GM18517 (cell line): ENCODE measurements around the gene PLAC1.

Experiments used
- ATAC-seq: cut with Tn5 transposase; IDR thresholded peaks from one replicate; pipeline ENCODE4 v1.9.1; 2021; ENCODE audit warnings: mild to moderate bottlenecking, moderate library complexity; ENCODE audit not compliant: unreplicated experiment

PLAC1 gene

GRCh38 chrX:134670134-134670924, 12.1 kb upstream of the PLAC1 start:
- no peak for ATAC-seq

GRCh38 chrX:134669378-134670098, 11.3 kb upstream of the PLAC1 start:
- no peak for ATAC-seq

GRCh38 chrX:134664202-134664601, 5.9 kb upstream of the PLAC1 start:
- no peak for ATAC-seq

- no peak for ATAC-seq
Observed at GRCh38 chrX:134661295-134661694, 3.0 kb upstream of the PLAC1 start.

- ATAC-seq: no peak
Observed at GRCh38 chrX:134660627-134661026, 2.4 kb upstream of the PLAC1 start.

GRCh38 chrX:134659761-134660160, 1.5 kb upstream of the PLAC1 start:
- no peak for ATAC-seq

GRCh38 chrX:134658760-134659023, 421 bp upstream of the PLAC1 start:
- no peak for ATAC-seq

GRCh38 chrX:134654398-134655012, 3.8 kb downstream of the PLAC1 start:
- no peak for ATAC-seq

GRCh38 chrX:134653835-134654234, 4.4 kb downstream of the PLAC1 start:
- ATAC-seq: no peak

- ATAC-seq: no peak
Observed at GRCh38 chrX:134650701-134651100, 7.6 kb downstream of the PLAC1 start.

- no peak for ATAC-seq
Observed at GRCh38 chrX:134649770-134650169, 8.5 kb downstream of the PLAC1 start.

- ATAC-seq: no peak
Observed at GRCh38 chrX:134647477-134647877, 10.8 kb downstream of the PLAC1 start.

GRCh38 chrX:134646691-134647090, 11.6 kb downstream of the PLAC1 start:
- ATAC-seq: no peak

- ATAC-seq: no peak
Observed at GRCh38 chrX:134645936-134646543, 12.2 kb downstream of the PLAC1 start.

- ATAC-seq: no peak
Observed at GRCh38 chrX:134642386-134642785, 15.9 kb downstream of the PLAC1 start.

- no peak for ATAC-seq
Observed at GRCh38 chrX:134641346-134641745, 16.9 kb downstream of the PLAC1 start.

- no peak for ATAC-seq
Observed at GRCh38 chrX:134640914-134641313, 17.4 kb downstream of the PLAC1 start.

GRCh38 chrX:134636851-134637250, 21.4 kb downstream of the PLAC1 start:
- ATAC-seq: no peak

- peak; percentile 64 for ATAC-seq
Observed at GRCh38 chrX:134634691-134635090, 23.6 kb downstream of the PLAC1 start.

GRCh38 chrX:134633832-134634231, 24.4 kb downstream of the PLAC1 start:
- no peak for ATAC-seq

GRCh38 chrX:134633394-134633793, 24.9 kb downstream of the PLAC1 start:
- no peak for ATAC-seq

GRCh38 chrX:134632355-134632754, 25.9 kb downstream of the PLAC1 start:
- ATAC-seq: no peak
